Smooth muscle cell of the brain vasculature (primary cell): Measurements from ENCODE around the gene LHPP.

Experiments used
- DNase-seq: peaks from one replicate; pipeline ENCODE4 v3.0.0-alpha.2; 2012; ENCODE audit warnings: low read depth, low spot score

Gene LHPP

GRCh38 chr10:124496620-124497019, 35.0 kb downstream of the LHPP start:
- DNase-seq, result no peak

- no peak for DNase-seq
Measured at GRCh38 chr10:124497196-124497881, 35.7 kb downstream of the LHPP start.

- no peak for DNase-seq
Measured at GRCh38 chr10:124498056-124498455, 36.4 kb downstream of the LHPP start.

GRCh38 chr10:124500757-124501156, 39.1 kb downstream of the LHPP start:
- no peak for DNase-seq

- no peak for DNase-seq
Measured at GRCh38 chr10:124504711-124505110, 43.1 kb downstream of the LHPP start.

- DNase-seq, result no peak
Measured at GRCh38 chr10:124505279-124505678, 43.7 kb downstream of the LHPP start.

- no peak for DNase-seq
Measured at GRCh38 chr10:124508070-124508667, 46.5 kb downstream of the LHPP start.

GRCh38 chr10:124508907-124509454, 47.4 kb downstream of the LHPP start:
- no peak for DNase-seq

- no peak for DNase-seq
Measured at GRCh38 chr10:124509880-124510632, 48.4 kb downstream of the LHPP start.

- DNase-seq, result no peak
Measured at GRCh38 chr10:124510759-124511158, 49.1 kb downstream of the LHPP start.

GRCh38 chr10:124511205-124512039, 49.8 kb downstream of the LHPP start:
- DNase-seq, result no peak

- no peak for DNase-seq
Measured at GRCh38 chr10:124512040-124512428, 50.4 kb downstream of the LHPP start.

- DNase-seq, result no peak
Measured at GRCh38 chr10:124512600-124512999, 51.0 kb downstream of the LHPP start.

- DNase-seq, result no peak
Measured at GRCh38 chr10:124515244-124515970, 53.8 kb downstream of the LHPP start.

GRCh38 chr10:124516181-124516580, 54.6 kb downstream of the LHPP start:
- no peak for DNase-seq

- DNase-seq, result no peak
Measured at GRCh38 chr10:124516746-124517397, 55.2 kb downstream of the LHPP start.

GRCh38 chr10:124517461-124517860, 55.8 kb downstream of the LHPP start:
- DNase-seq, result no peak

GRCh38 chr10:124517931-124518330, 56.3 kb downstream of the LHPP start:
- no peak for DNase-seq

- DNase-seq, result no peak
Measured at GRCh38 chr10:124518366-124518765, 56.7 kb downstream of the LHPP start.
